ENCODE results near the gene EXOSC7.
"Not testable (repeated sequence)": the region's sequence is repeated elsewhere in the genome, so short reads cannot be mapped to it uniquely, and the experiment has no call there.

- TF ChIP-seq, protein P1, sequence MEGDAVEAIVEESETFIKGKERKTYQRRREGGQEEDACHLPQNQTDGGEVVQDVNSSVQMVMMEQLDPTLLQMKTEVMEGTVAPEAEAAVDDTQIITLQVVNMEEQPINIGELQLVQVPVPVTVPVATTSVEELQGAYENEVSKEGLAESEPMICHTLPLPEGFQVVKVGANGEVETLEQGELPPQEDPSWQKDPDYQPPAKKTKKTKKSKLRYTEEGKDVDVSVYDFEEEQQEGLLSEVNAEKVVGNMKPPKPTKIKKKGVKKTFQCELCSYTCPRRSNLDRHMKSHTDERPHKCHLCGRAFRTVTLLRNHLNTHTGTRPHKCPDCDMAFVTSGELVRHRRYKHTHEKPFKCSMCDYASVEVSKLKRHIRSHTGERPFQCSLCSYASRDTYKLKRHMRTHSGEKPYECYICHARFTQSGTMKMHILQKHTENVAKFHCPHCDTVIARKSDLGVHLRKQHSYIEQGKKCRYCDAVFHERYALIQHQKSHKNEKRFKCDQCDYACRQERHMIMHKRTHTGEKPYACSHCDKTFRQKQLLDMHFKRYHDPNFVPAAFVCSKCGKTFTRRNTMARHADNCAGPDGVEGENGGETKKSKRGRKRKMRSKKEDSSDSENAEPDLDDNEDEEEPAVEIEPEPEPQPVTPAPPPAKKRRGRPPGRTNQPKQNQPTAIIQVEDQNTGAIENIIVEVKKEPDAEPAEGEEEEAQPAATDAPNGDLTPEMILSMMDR (IDR thresholded peaks at IDR 0.05 in 2 of 3, conservative IDR thresholded peaks at IDR 0.05 in 1 of 3; ENCODE audit: insufficient read depth in 2 of 3, low read depth in 1 of 3, low read length in 3 of 3), result not testable (repeated sequence)
- not testable (repeated sequence) for TF ChIP-seq EP300 (IDR thresholded peaks at IDR 0.05; ENCODE audit: low read length); SRSF9 (IDR thresholded peaks at IDR 0.05; ENCODE audit: borderline replicate concordance, low read depth, low read length); NFATC3 (IDR thresholded peaks at IDR 0.05)
Measured at GRCh38 chr3:44986330-44986729, 10.3 kb downstream of the EXOSC7 start.

All from K562 (cell line).